ENCODE measurements around the gene PNLIPRP3.

PNLIPRP3 gene

GRCh38 chr10:116418389-116418788, 9.3 kb upstream of the PNLIPRP3 start:
- H3K27me3 ChIP-seq (replicated peaks; ENCODE audit: insufficient read depth, low read length) = no peaks in the 10 kb centered on the region
- H3K36me3 ChIP-seq (replicated peaks; ENCODE audit: insufficient read depth, low read length) = no peaks in the 10 kb centered on the region
- H3K9ac ChIP-seq (ENCODE audit: low read length) = no peak overlapping the region
- H2AFZ ChIP-seq (ENCODE audit: low read length) = no peak overlapping the region
- H3K4me1 ChIP-seq (ENCODE audit: low read length) = no peaks in the 10 kb centered on the region
- H3K9me2 ChIP-seq (replicated peaks; ENCODE audit: insufficient read depth, low read length) = no peaks in the 10 kb centered on the region
- no peak for TF ChIP-seq CTCF (IDR thresholded peaks at IDR 0.05; ENCODE audit: low read length)
- DNase-seq = no peak
- H3K4me2 ChIP-seq (ENCODE audit: low read depth, low read length) = no peak overlapping the region
- H3K9me3 ChIP-seq (replicated peaks; ENCODE audit: insufficient read depth, low read length) = no peaks in the 10 kb centered on the region
- H3K79me2 ChIP-seq (ENCODE audit: low read length) = no peaks in the 10 kb centered on the region
- H3K4me3 ChIP-seq (ENCODE audit: low read length) = no peak overlapping the region
- no peak overlapping the region for H3K27ac ChIP-seq (ENCODE audit: low read length)
- no peaks in the 10 kb centered on the region for H3F3A ChIP-seq (ENCODE audit: insufficient read depth, low read length)
- H4K20me1 ChIP-seq (ENCODE audit: insufficient read depth, low read length) = no peaks in the 10 kb centered on the region

- TF ChIP-seq CTCF (IDR thresholded peaks at IDR 0.05; ENCODE audit: low read length) (no peak), EZH2phosphoT487 (IDR thresholded peaks at IDR 0.05; ENCODE audit: low read length) (no peak), EZH2 (optimal IDR thresholded peaks at IDR 0.05; ENCODE audit: low read depth, low read length) (no peak)
- no peak overlapping the region for H2AFZ ChIP-seq (ENCODE audit: low read length)
- H3K4me1 ChIP-seq (ENCODE audit: low read length) = no peaks in the 10 kb centered on the region
- no peak for DNase-seq
- no peak overlapping the region for H3K27ac ChIP-seq (ENCODE audit: low read length)
- H4K20me1 ChIP-seq (ENCODE audit: insufficient read depth, low read length) = no peaks in the 10 kb centered on the region
- H3K4me3 ChIP-seq (ENCODE audit: low read length) = no peak overlapping the region
- H3K4me2 ChIP-seq (ENCODE audit: low read depth, low read length) = no peak overlapping the region
- H3K79me2 ChIP-seq (ENCODE audit: low read length) = no peaks in the 10 kb centered on the region
- H3K9me3 ChIP-seq (replicated peaks; ENCODE audit: insufficient read depth, low read length) = no peaks in the 10 kb centered on the region
- no peak overlapping the region for H3K9ac ChIP-seq (ENCODE audit: low read length)
- no peaks in the 10 kb centered on the region for H3F3A ChIP-seq (ENCODE audit: insufficient read depth, low read length)
- no peaks in the 10 kb centered on the region for H3K9me2 ChIP-seq (replicated peaks; ENCODE audit: insufficient read depth, low read length)
- no peaks in the 10 kb centered on the region for H3K27me3 ChIP-seq (replicated peaks; ENCODE audit: insufficient read depth, low read length)
- no peaks in the 10 kb centered on the region for H3K36me3 ChIP-seq (replicated peaks; ENCODE audit: insufficient read depth, low read length)
These were observed 5.8 kb upstream of the PNLIPRP3 start for GRCh38 chr10:116421815-116422214.

GRCh38 chr10:116429288-116429977, 1.8 kb downstream of the PNLIPRP3 start:
- H4K20me1 ChIP-seq (ENCODE audit: insufficient read depth, low read length) = no peaks in the 10 kb centered on the region
- H3K36me3 ChIP-seq (replicated peaks; ENCODE audit: insufficient read depth, low read length) = no peaks in the 10 kb centered on the region
- H3K9me2 ChIP-seq (replicated peaks; ENCODE audit: insufficient read depth, low read length) = no peaks in the 10 kb centered on the region
- H3K4me1 ChIP-seq (ENCODE audit: low read length) = peaks cover 15% of the 10 kb centered on the region; the same call in 1 of the 2 replicates
- no peak overlapping the region for H3K4me2 ChIP-seq (ENCODE audit: low read depth, low read length)
- H3F3A ChIP-seq (ENCODE audit: insufficient read depth, low read length) = no peaks in the 10 kb centered on the region
- no peaks in the 10 kb centered on the region for H3K27me3 ChIP-seq (replicated peaks; ENCODE audit: insufficient read depth, low read length)
- no peak overlapping the region for H3K27ac ChIP-seq (ENCODE audit: low read length)
- DNase-seq = no peak
- H3K4me3 ChIP-seq (ENCODE audit: low read length) = no peak overlapping the region
- H2AFZ ChIP-seq (ENCODE audit: low read length) = no peak overlapping the region
- TF ChIP-seq EZH2 (optimal IDR thresholded peaks at IDR 0.05; ENCODE audit: low read depth, low read length) = no peak
- TF ChIP-seq EZH2phosphoT487 (IDR thresholded peaks at IDR 0.05; ENCODE audit: low read length) = no peak
- TF ChIP-seq CTCF (IDR thresholded peaks at IDR 0.05; ENCODE audit: low read length) = no peak
- H3K9me3 ChIP-seq (replicated peaks; ENCODE audit: insufficient read depth, low read length) = no peaks in the 10 kb centered on the region
- H3K79me2 ChIP-seq (ENCODE audit: low read length) = no peaks in the 10 kb centered on the region
- H3K9ac ChIP-seq (ENCODE audit: low read length) = no peak overlapping the region
